A549 (cell line): ENCODE data around the gene SLC43A1. TPM values are rescaled to one million over a fixed set of nuclear protein-coding genes. Genes with fewer than 3 reads are reported as not detected.
A peak's percentile ranks its signal among the peaks of the same experiment; 100 is the strongest.

Source experiments
- ATAC-seq, 2 experiments: fragments of 200-7000 bp in 1 of 2; fragments of >200 bp in 1 of 2; cut with Nextera tagmentation in 1 of 2; cut with Tn5 transposase in 1 of 2; 3 replicates each; pipeline versions ENCODE4 v1.8.0 to v1.9.1; 2018 to 2020; ENCODE audit warnings: mild to moderate bottlenecking in 1 of 2, moderate library complexity in 1 of 2
- CTCF ChIA-PET: fragments of 300-600 bp; sonication (Branson Sonifier 250); formaldehyde crosslinking; extraction: SDS; loops from one replicate; lab custom pipeline; 2021; ENCODE audit warnings: antibody characterized with exemption, inconsistent platforms; lab: Yijun Ruan, JAX
- POLR2A ChIA-PET: fragments of 350-600 bp; formaldehyde crosslinking; extraction: SDS; loops from one replicate; lab custom pipeline; 2021; ENCODE audit warnings: antibody characterized with exemption, inconsistent platforms; lab: Yijun Ruan, JAX
- DNase-seq, 2 experiments: peaks; one replicate each; pipeline versions ENCODE4 v3.0.0 to v3.0.0-alpha.2; 2011 to 2016; ENCODE audit warnings: low read depth in 1 of 2, low spot score in 1 of 2
- FAIRE-seq: peaks from 2 replicates; lab custom pipeline; 2011; peaks lifted over from hg19 to GRCh38; lab: Jason Lieb, UNC
- H3K27ac ChIP-seq, 2 experiments: fragments of >200 bp; sonication (Bioruptor Twin); formaldehyde crosslinking; 3 replicates each; pipeline ENCODE4 v1.5.1; 2016 to 2017
- H3K4me1 ChIP-seq: fragments of >200 bp; sonication (Bioruptor Twin); formaldehyde crosslinking; 3 replicates; pipeline ENCODE4 v1.6.1; 2016
- H3K4me2 ChIP-seq: fragments of >200 bp; sonication (Bioruptor Twin); formaldehyde crosslinking; 3 replicates; pipeline ENCODE4 v1.6.1; 2016
- H3K4me3 ChIP-seq: fragments of >200 bp; sonication (Bioruptor Twin); formaldehyde crosslinking; 3 replicates; pipeline ENCODE4 v1.5.1; 2016
- H3K9me3 ChIP-seq: fragments of >200 bp; sonication (Bioruptor Twin); formaldehyde crosslinking; 3 replicates; pipeline ENCODE4 v1.6.1; 2016
- ATOH8 ChIP-seq: fragments of 250-450 bp; sonication (Bioruptor Pico); IDR thresholded peaks from 2 replicates; pipeline ENCODE4 v1.5.0; 2020; ENCODE audit warnings: low read depth, mild to moderate bottlenecking, moderate library complexity
- CBX8 ChIP-seq: fragments of 200-600 bp; sonication (generic); IDR thresholded peaks from 2 replicates; pipeline ENCODE4 v1.6.1; 2016
- CEBPB ChIP-seq, 2 experiments: fragments of >200 bp in 1 of 2; sonication (Bioruptor Twin) in 1 of 2; formaldehyde crosslinking in 1 of 2; IDR thresholded peaks; 2 replicates each; pipeline ENCODE4 v1.6.1; 2012 to 2016
- CTCF ChIP-seq: fragments of >200 bp; sonication (Bioruptor Twin); formaldehyde crosslinking; IDR thresholded peaks from 3 replicates; pipeline ENCODE4 v1.5.1; 2016
- E2F6 ChIP-seq: IDR thresholded peaks from 2 replicates; pipeline ENCODE4 v1.6.1; 2012; ENCODE audit warnings: low read depth, borderline replicate concordance
- EHF ChIP-seq: fragments of 250-450 bp; sonication (Bioruptor Pico); IDR thresholded peaks from 2 replicates; pipeline ENCODE4 v1.5.0; 2020; ENCODE audit warnings: mild to moderate bottlenecking
- EHMT2 ChIP-seq: fragments of 200-600 bp; sonication (generic); IDR thresholded peaks from 2 replicates; pipeline ENCODE4 v1.6.1; 2016; ENCODE audit warnings: antibody characterized with exemption, low read depth, mild to moderate bottlenecking, moderate library complexity
- ESRRA ChIP-seq: fragments of 150-350 bp; IDR thresholded peaks from 2 replicates; pipeline ENCODE4 v1.6.1; 2014; ENCODE audit warnings: mild to moderate bottlenecking, low read length, borderline replicate concordance
- FOSB ChIP-seq: fragments of 250-450 bp; sonication (Bioruptor Pico); IDR thresholded peaks from 2 replicates; pipeline ENCODE4 v1.5.0; 2020; ENCODE audit warnings: mild to moderate bottlenecking, moderate library complexity
- FOSL2 ChIP-seq, 2 experiments: fragments of 450-650 bp in 1 of 2; fragments of >200 bp in 1 of 2; sonication (Bioruptor Twin) in 1 of 2; formaldehyde crosslinking; IDR thresholded peaks; 2 replicates each; pipeline versions ENCODE4 v1.5.0 to v1.6.1; 2016 to 2020; ENCODE audit warnings: mild to moderate bottlenecking in 1 of 2, moderate library complexity in 1 of 2
- GATA3 ChIP-seq: IDR thresholded peaks from 2 replicates; pipeline ENCODE4 v1.6.1; 2012; ENCODE audit warnings: borderline replicate concordance
- HES2 ChIP-seq: fragments of >200 bp; sonication (Bioruptor Twin); formaldehyde crosslinking; IDR thresholded peaks from 2 replicates; pipeline ENCODE4 v1.6.1; 2016
- HEYL ChIP-seq: fragments of 250-450 bp; sonication (Bioruptor Pico); IDR thresholded peaks from 2 replicates; pipeline ENCODE4 v1.8.0; 2021; ENCODE audit warnings: mild to moderate bottlenecking, moderate library complexity
- HOXA7 ChIP-seq: fragments of 250-450 bp; sonication (Bioruptor Pico); IDR thresholded peaks from 2 replicates; pipeline ENCODE4 v1.5.0; 2020; ENCODE audit warnings: mild to moderate bottlenecking, moderate library complexity
- HOXB13 ChIP-seq: fragments of 250-450 bp; sonication (Bioruptor Pico); IDR thresholded peaks from 2 replicates; pipeline ENCODE4 v1.5.0; 2020; ENCODE audit warnings: low read depth, mild to moderate bottlenecking, moderate library complexity
- JUN ChIP-seq, 2 experiments: fragments of >200 bp; sonication (Bioruptor Twin); formaldehyde crosslinking; IDR thresholded peaks; 2 replicates in 1 of 2; 3 replicates in 1 of 2; pipeline ENCODE4 v1.6.1; 2016 to 2017
- JUNB ChIP-seq: fragments of >200 bp; sonication (Bioruptor Twin); formaldehyde crosslinking; IDR thresholded peaks from 2 replicates; pipeline ENCODE4 v1.6.1; 2016
- KDM1A ChIP-seq: fragments of 200-600 bp; sonication (generic); IDR thresholded peaks from 2 replicates; pipeline ENCODE4 v1.6.1; 2016; ENCODE audit warnings: low read depth, mild to moderate bottlenecking
- KDM5A ChIP-seq: fragments of 200-600 bp; sonication (generic); IDR thresholded peaks from 2 replicates; pipeline ENCODE4 v1.6.1; 2016; ENCODE audit warnings: antibody characterized with exemption, mild to moderate bottlenecking
- MAZ ChIP-seq: fragments of 150-350 bp; IDR thresholded peaks from 2 replicates; pipeline ENCODE4 v1.6.1; 2014; ENCODE audit warnings: antibody characterized with exemption, low read depth, low read length, borderline replicate concordance
- MYC ChIP-seq: IDR thresholded peaks from 2 replicates; pipeline ENCODE4 v1.6.1; 2012; ENCODE audit warnings: mild to moderate bottlenecking, inconsistent platforms, low read length, improper control_type of control experiment, borderline replicate concordance
- NFE2L2 ChIP-seq: fragments of 150-350 bp; conservative IDR thresholded peaks from 2 replicates; pipeline ENCODE4 v1.6.1; 2014; ENCODE audit warnings: low read length
- NR3C1 ChIP-seq: fragments of >200 bp; sonication (Bioruptor Twin); formaldehyde crosslinking; IDR thresholded peaks from 3 replicates; pipeline ENCODE4 v1.6.1; 2017
- PBX3 ChIP-seq: IDR thresholded peaks from 2 replicates; pipeline ENCODE4 v1.6.1; 2012
- PHF8 ChIP-seq: fragments of 200-600 bp; sonication (generic); IDR thresholded peaks from 2 replicates; pipeline ENCODE4 v1.6.1; 2016; ENCODE audit warnings: low read depth, mild to moderate bottlenecking, antibody characterized with exemption, moderate library complexity, borderline replicate concordance
- POLR2AphosphoS2 ChIP-seq: conservative IDR thresholded peaks from 2 replicates; pipeline ENCODE4 v1.6.1; 2012; ENCODE audit warnings: low read length, improper control_type of control experiment, inconsistent platforms
- RARB ChIP-seq: fragments of 250-450 bp; sonication (Bioruptor Pico); IDR thresholded peaks from 2 replicates; pipeline ENCODE4 v1.8.0; 2021; ENCODE audit warnings: mild to moderate bottlenecking, moderate library complexity
- RCOR1 ChIP-seq: fragments of 150-350 bp; IDR thresholded peaks from 2 replicates; pipeline ENCODE4 v1.6.1; 2014; ENCODE audit warnings: antibody characterized with exemption, low read length, low read depth
- REST ChIP-seq: fragments of 200-600 bp; sonication (generic); IDR thresholded peaks from 2 replicates; pipeline ENCODE4 v1.6.1; 2016; ENCODE audit warnings: antibody characterized with exemption, mild to moderate bottlenecking, moderate library complexity
- TFCP2L1 ChIP-seq: fragments of 250-450 bp; sonication (Bioruptor Pico); IDR thresholded peaks from 2 replicates; pipeline ENCODE4 v1.5.0; 2021; ENCODE audit warnings: mild to moderate bottlenecking
- ZSCAN20 ChIP-seq: fragments of 250-450 bp; sonication (Bioruptor Pico); IDR thresholded peaks from 2 replicates; pipeline ENCODE4 v1.8.0; 2022; ENCODE audit warnings: mild to moderate bottlenecking, moderate library complexity
- WGBS: methylation state at CpG from one replicate; pipeline ENCODE4 v1.1.6; 2017; ENCODE audit errors: missing lambda C conversion rate; 5-methylcytosine and 5-hydroxymethylcytosine counted together
- polyA plus RNA-seq, 4 experiments: library from polyadenylated mRNA; depleted of rRNA in 3 of 4; stranded (reverse); fragments of >200 nt; fragmentation: RNase III in 1 of 4; extraction: RNeasy Plus Mini Kit Qiagen cat#74134 plus additional on column Dnase treatment in 1 of 4; gene quantifications; 2 replicates in 3 of 4; 3 replicates in 1 of 4; pipeline ENCODE4 v1.2.3, GENCODE V29; 2011 to 2017

The SLC43A1 gene
- polyA plus RNA-seq, 2 of the 4 experiments (the other 2 are of a cell fraction): 1.0 to 4.6 TPM

- no peak for FAIRE-seq
- no peaks in the 10 kb centered on the region; the same call in 2 of the 3 replicates for H3K9me3 ChIP-seq
- no peak overlapping the region for H3K4me3 ChIP-seq
- WGBS: 16% methylated on average over 9 of the region's 9 CpGs
- peak; percentile 84 to 87 for ATAC-seq
- ChIA-PET CTCF (interaction anchor here (0.9 to 12.7 kb wide), 7 partner anchors 9 to 99 kb away, joined by 3 to 121 read pairs (median 4); partner anchors contain the start of gene RTN4RL2), POLR2A (interaction anchor here (0.5 kb wide), 1 partner anchor 85 kb away, joined by 3 read pairs; no protein-coding TSS in a partner anchor)
- peaks cover 54% of the 10 kb centered on the region for H3K4me1 ChIP-seq
- H3K27ac ChIP-seq: peak overlapping the region; percentile 80 to 85
- peak; percentile 61 to 93 for DNase-seq
- H3K4me2 ChIP-seq: peak overlapping the region; percentile 59
- no peak for TF ChIP-seq ZSCAN20 (CRISPR knock-in tag)
- no peak for TF ChIP-seq EHMT2
- TF ChIP-seq NFE2L2: no peak
- TF ChIP-seq CEBPB (IDR thresholded peaks at IDR 0.05): peak; percentile 32 to 74; a peak in 3 of 4 replicates
- 0 out of 2 replicates have a peak, but pooled peaks have one; percentile 28 for TF ChIP-seq HES2
- no peak for TF ChIP-seq E2F6
- TF ChIP-seq REST: no peak
- 0 out of 2 replicates have a peak, but pooled peaks have one; percentile 69 for TF ChIP-seq PBX3
- no peak for TF ChIP-seq CTCF
- no peak for TF ChIP-seq POLR2AphosphoS2
- peak; percentile 54 to 65; a peak in 2 of 5 replicates for TF ChIP-seq JUN (IDR thresholded peaks at IDR 0.05)
- no peak for TF ChIP-seq NR3C1
- no peak; the same call in 1 of the 2 replicates for TF ChIP-seq HOXB13 (CRISPR knock-in tag)
- TF ChIP-seq HEYL (CRISPR knock-in tag): no peak
- no peak for TF ChIP-seq MYC
- no peak for TF ChIP-seq EHF
- peak; percentile 85 for TF ChIP-seq FOSL2 (IDR thresholded peaks at IDR 0.05)
- TF ChIP-seq FOSL2 (CRISPR knock-in tag; IDR thresholded peaks at IDR 0.05): peak; percentile 95
- no peak for TF ChIP-seq HOXA7 (CRISPR knock-in tag)
- TF ChIP-seq FOSB (CRISPR knock-in tag): no peak
- no peak for TF ChIP-seq ATOH8 (CRISPR knock-in tag)
- TF ChIP-seq TFCP2L1 (CRISPR knock-in tag): no peak
- no peak for TF ChIP-seq MAZ
- no peak for TF ChIP-seq RCOR1
- no peak for TF ChIP-seq ESRRA
- TF ChIP-seq GATA3: peak; percentile 93
- no peak for TF ChIP-seq CBX8
- TF ChIP-seq RARB: 0 out of 2 replicates have a peak, but pooled peaks have one; percentile 66
- TF ChIP-seq PHF8: no peak
- no peak for TF ChIP-seq KDM5A
- peak; percentile 80 for TF ChIP-seq JUNB
- TF ChIP-seq KDM1A: no peak
Measured at GRCh38 chr11:57444362-57445121, 71.0 kb downstream of the SLC43A1 start.
